Osteoblast (primary cell): ENCODE measurements around the gene TMEM218. TPM values are rescaled to one million over a fixed set of nuclear protein-coding genes. Genes with fewer than 3 reads are reported as not detected.
A peak's percentile ranks its signal among the peaks of the same experiment; 100 is the strongest.

ENCODE experiments used
- DNase-seq: peaks from one replicate; pipeline ENCODE4 v3.0.0; 2011; ENCODE audit warnings: low spot score, mixed read lengths; ENCODE audit not compliant: insufficient read length; ENCODE audit errors: missing footprints
- H2AFZ ChIP-seq: 2 replicates; pipeline ENCODE4 v1.6.0; 2011; ENCODE audit warnings: mild to moderate bottlenecking, low read length
- H3K27ac ChIP-seq: 2 replicates; pipeline ENCODE4 v1.5.1; 2011; ENCODE audit warnings: mild to moderate bottlenecking, low read depth, low read length, moderate library complexity
- H3K27me3 ChIP-seq: 2 replicates; pipeline ENCODE4 v1.6.0; 2012; ENCODE audit warnings: mild to moderate bottlenecking, control low read depth, inconsistent platforms, low read length, moderate library complexity; ENCODE audit not compliant: insufficient read depth
- H3K36me3 ChIP-seq: 2 replicates; pipeline ENCODE4 v1.5.1; 2011; ENCODE audit warnings: mild to moderate bottlenecking, low read length, control low read depth, moderate library complexity; ENCODE audit not compliant: insufficient read depth
- H3K4me1 ChIP-seq: 2 replicates; pipeline ENCODE4 v1.5.1; 2011; ENCODE audit warnings: mild to moderate bottlenecking, low read length, control low read depth, moderate library complexity; ENCODE audit not compliant: insufficient read depth
- H3K4me2 ChIP-seq: 2 replicates; pipeline ENCODE4 v1.6.0; 2011; ENCODE audit warnings: mild to moderate bottlenecking, low read length; ENCODE audit not compliant: insufficient read depth
- H3K4me3 ChIP-seq: fragments of 200-600 bp; sonication (generic); 3 replicates; pipeline ENCODE4 v1.5.1; 2012; ENCODE audit warnings: mild to moderate bottlenecking, low read length, inconsistent platforms; ENCODE audit not compliant: insufficient read depth
- H3K79me2 ChIP-seq: 2 replicates; pipeline ENCODE4 v1.6.0; 2012; ENCODE audit warnings: mild to moderate bottlenecking, low read length, control low read depth, inconsistent platforms; ENCODE audit not compliant: insufficient read depth
- H3K9me3 ChIP-seq: 2 replicates; pipeline ENCODE4 v1.5.1; 2011; ENCODE audit warnings: low read depth, low read length, control low read depth
- H4K20me1 ChIP-seq: 2 replicates; pipeline ENCODE4 v1.6.0; 2012; ENCODE audit warnings: mild to moderate bottlenecking, low read length, control low read depth; ENCODE audit not compliant: insufficient read depth
- total RNA-seq: library from RNA; depleted of rRNA; stranded (reverse); fragments of >200 nt; gene quantifications from 2 replicates; pipeline ENCODE4 v1.2.3, GENCODE V29; 2012
- TF ChIP-seq, protein P1 (sequence below): IDR thresholded peaks from 2 replicates; pipeline ENCODE4 v1.5.1; 2011; ENCODE audit warnings: mild to moderate bottlenecking, low read depth, low read length, moderate library complexity; ENCODE audit errors: extremely low read depth

Gene TMEM218
- total RNA-seq, 1 donor = 30.0 TPM

- Histone ChIP-seq H3K27ac (no peak overlapping the region), H3K4me1 (peaks cover 10% of the 10 kb centered on the region), H3K4me3 (no peak overlapping the region), H3K79me2 (no peaks in the 10 kb centered on the region), H3K36me3 (no peaks in the 10 kb centered on the region), H4K20me1 (no peaks in the 10 kb centered on the region), H2AFZ (no peak overlapping the region), H3K27me3 (no peaks in the 10 kb centered on the region), H3K9me3 (no peaks in the 10 kb centered on the region), H3K4me2 (no peak overlapping the region)
- DNase-seq = no peak
- TF ChIP-seq, protein P1, sequence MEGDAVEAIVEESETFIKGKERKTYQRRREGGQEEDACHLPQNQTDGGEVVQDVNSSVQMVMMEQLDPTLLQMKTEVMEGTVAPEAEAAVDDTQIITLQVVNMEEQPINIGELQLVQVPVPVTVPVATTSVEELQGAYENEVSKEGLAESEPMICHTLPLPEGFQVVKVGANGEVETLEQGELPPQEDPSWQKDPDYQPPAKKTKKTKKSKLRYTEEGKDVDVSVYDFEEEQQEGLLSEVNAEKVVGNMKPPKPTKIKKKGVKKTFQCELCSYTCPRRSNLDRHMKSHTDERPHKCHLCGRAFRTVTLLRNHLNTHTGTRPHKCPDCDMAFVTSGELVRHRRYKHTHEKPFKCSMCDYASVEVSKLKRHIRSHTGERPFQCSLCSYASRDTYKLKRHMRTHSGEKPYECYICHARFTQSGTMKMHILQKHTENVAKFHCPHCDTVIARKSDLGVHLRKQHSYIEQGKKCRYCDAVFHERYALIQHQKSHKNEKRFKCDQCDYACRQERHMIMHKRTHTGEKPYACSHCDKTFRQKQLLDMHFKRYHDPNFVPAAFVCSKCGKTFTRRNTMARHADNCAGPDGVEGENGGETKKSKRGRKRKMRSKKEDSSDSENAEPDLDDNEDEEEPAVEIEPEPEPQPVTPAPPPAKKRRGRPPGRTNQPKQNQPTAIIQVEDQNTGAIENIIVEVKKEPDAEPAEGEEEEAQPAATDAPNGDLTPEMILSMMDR = no peak
Observed at GRCh38 chr11:125072961-125073590, 38.4 kb downstream of the TMEM218 start.

GRCh38 chr11:125072218-125072960, 39.0 kb downstream of the TMEM218 start:
- Histone ChIP-seq H3K79me2 (no peaks in the 10 kb centered on the region), H3K4me2 (no peak overlapping the region), H3K9me3 (no peaks in the 10 kb centered on the region), H3K27me3 (no peaks in the 10 kb centered on the region), H2AFZ (no peak overlapping the region), H3K27ac (no peak overlapping the region), H3K4me1 (peaks cover 10% of the 10 kb centered on the region), H3K4me3 (no peak overlapping the region), H4K20me1 (no peaks in the 10 kb centered on the region), H3K36me3 (no peaks in the 10 kb centered on the region)
- DNase-seq = no peak
- TF ChIP-seq, protein P1 = no peak

- Histone ChIP-seq H3K36me3 (no peaks in the 10 kb centered on the region), H4K20me1 (no peaks in the 10 kb centered on the region), H2AFZ (no peak overlapping the region), H3K4me2 (no peak overlapping the region), H3K27me3 (no peaks in the 10 kb centered on the region), H3K27ac (no peak overlapping the region), H3K9me3 (no peaks in the 10 kb centered on the region), H3K4me1 (peaks cover 10% of the 10 kb centered on the region), H3K79me2 (no peaks in the 10 kb centered on the region), H3K4me3 (no peak overlapping the region)
- TF ChIP-seq, protein P1 = no peak
- no peak for DNase-seq
Observed at GRCh38 chr11:125071846-125072217, 39.6 kb downstream of the TMEM218 start.

DNA sequence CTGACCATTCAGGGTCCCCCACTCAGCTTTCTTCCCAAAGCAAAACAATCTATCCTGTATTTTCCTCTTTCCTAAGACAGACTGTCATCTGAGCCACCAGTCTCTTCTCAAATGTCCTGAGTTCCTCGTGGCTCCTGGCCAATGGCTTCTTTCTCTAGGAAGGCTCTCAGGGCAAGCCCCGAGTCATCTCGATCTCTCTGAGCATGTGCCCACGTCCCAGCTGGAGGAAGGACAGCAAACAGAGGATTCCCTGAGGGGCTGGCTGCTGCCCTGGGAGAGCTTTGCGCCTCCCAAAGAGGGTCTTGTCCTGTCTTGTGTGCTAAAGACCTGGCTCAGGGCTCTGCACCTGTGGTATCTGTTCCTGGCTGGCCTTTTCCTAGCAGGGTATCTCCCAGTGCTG, 40.0 kb downstream of the TMEM218 start:
- no peaks in the 10 kb centered on the region for H3K9me3 ChIP-seq
- no peaks in the 10 kb centered on the region for H3K36me3 ChIP-seq
- H3K4me3 ChIP-seq = no peak overlapping the region
- no peaks in the 10 kb centered on the region for H3K79me2 ChIP-seq
- H4K20me1 ChIP-seq = no peaks in the 10 kb centered on the region
- DNase-seq = no peak
- TF ChIP-seq, protein P1 = no peak
- H3K27me3 ChIP-seq = no peaks in the 10 kb centered on the region
- H3K4me1 ChIP-seq = peaks cover 10% of the 10 kb centered on the region
- H2AFZ ChIP-seq = peak overlapping the region; percentile 44
- H3K4me2 ChIP-seq = no peak overlapping the region
- H3K27ac ChIP-seq = no peak overlapping the region
